ENCODE measurements around the gene EME1. TPM values are rescaled to one million over a fixed set of nuclear protein-coding genes. Genes with fewer than 3 reads are reported as not detected.
"Not testable (repeated sequence)": the region's sequence is repeated elsewhere in the genome, so short reads cannot be mapped to it uniquely, and the experiment has no call there.

The EME1 gene
- total RNA-seq, 6 donors from 2014 or later, result 0.30 to 12.1 (median 1.2) TPM; not detected in 2

- no peak overlapping the region for H3K4me3 ChIP-seq
- H3K27me3 ChIP-seq, result no peaks in the 10 kb centered on the region
- H3K4me1 ChIP-seq, result no peaks in the 10 kb centered on the region
- no peaks in the 10 kb centered on the region for H3K36me3 ChIP-seq
- DNase-seq (no peak), ATAC-seq (ENCODE audit: low FRiP score in 2 of 2) (no peak)
- TF ChIP-seq EP300 (IDR thresholded peaks at IDR 0.05) (no peak), POLR2AphosphoS5 (IDR thresholded peaks at IDR 0.05) (no peak), POLR2A (IDR thresholded peaks at IDR 0.05) (no peak), CTCF (IDR thresholded peaks at IDR 0.05) (no peak)
- H3K27ac ChIP-seq, result no peak overlapping the region
- no peaks in the 10 kb centered on the region for H3K9me3 ChIP-seq
- 83 to 84% methylated on average over 4 of the region's 4 CpGs for WGBS, 2 donors
Measured at GRCh38 chr17:50412188-50412732, 39.2 kb downstream of the EME1 start.

- Histone ChIP-seq H3K9me3 (no peaks in the 10 kb centered on the region), H3K27ac (no peak overlapping the region), H3K36me3 (no peaks in the 10 kb centered on the region), H3K27me3 (no peaks in the 10 kb centered on the region), H3K4me1 (no peaks in the 10 kb centered on the region), H3K4me3 (no peak overlapping the region)
- no peak for DNase-seq
- ATAC-seq (ENCODE audit: low FRiP score in 2 of 2), result no peak
- no peak for TF ChIP-seq CTCF (IDR thresholded peaks at IDR 0.05)
- TF ChIP-seq EP300 (IDR thresholded peaks at IDR 0.05), result no peak
- no peak for TF ChIP-seq POLR2A (IDR thresholded peaks at IDR 0.05)
- WGBS, 2 donors, result 72 to 74% methylated on average over 3 of the region's 3 CpGs
Measured at GRCh38 chr17:50414808-50415207, 41.8 kb downstream of the EME1 start.

- not testable (repeated sequence) for H3K27ac ChIP-seq; H3K9me3 ChIP-seq; DNase-seq; H3K36me3 ChIP-seq; H3K4me3 ChIP-seq; ATAC-seq (ENCODE audit: low FRiP score in 2 of 2); H3K27me3 ChIP-seq
- peaks cover 13 to 35% (median 15%) of the 10 kb centered on the region in 4 donors for H3K4me1 ChIP-seq
- 97 to 100% methylated on average over 4 to 10 of the region's 10 CpGs for WGBS, 2 donors
Measured at GRCh38 chr17:50419577-50419976, 46.5 kb downstream of the EME1 start.

- Histone ChIP-seq H3K4me1 (peaks cover 20 to 44% (median 25%) of the 10 kb centered on the region in 4 donors), H3K36me3 (no peaks in the 10 kb centered on the region), H3K27ac (peak overlapping the region in 3 of 4 donors; percentile 61 to 72 (median 68)), H3K27me3 (no peaks in the 10 kb centered on the region), H3K4me3 (no peak overlapping the region), H3K9me3 (no peaks in the 10 kb centered on the region)
- ATAC-seq (ENCODE audit: low FRiP score in 2 of 2) (peak in 1 of 2 donors; percentile 56), DNase-seq (no peak)
- no peak for TF ChIP-seq CTCF (IDR thresholded peaks at IDR 0.05)
- no peak for TF ChIP-seq POLR2AphosphoS5 (IDR thresholded peaks at IDR 0.05)
- no peak for TF ChIP-seq EP300 (IDR thresholded peaks at IDR 0.05)
- WGBS, 2 donors, result 86 to 87% methylated on average over 6 of the region's 6 CpGs
Measured at GRCh38 chr17:50420419-50421112, 47.5 kb downstream of the EME1 start.

GRCh38 chr17:50421308-50422051 lies 48.5 kb downstream of the EME1 start:
- 40 to 42% methylated on average over 3 of the region's 3 CpGs for WGBS, 2 donors
- Histone ChIP-seq H3K9me3 (no peaks in the 10 kb centered on the region), H3K27me3 (no peaks in the 10 kb centered on the region), H3K4me3 (peak overlapping the region in 2 of 4 donors; percentile 33 to 36), H3K27ac (peak overlapping the region; percentile 59 to 72 (median 64)), H3K36me3 (no peaks in the 10 kb centered on the region), H3K4me1 (peaks cover 22 to 51% (median 28%) of the 10 kb centered on the region in 4 donors)
- ATAC-seq (ENCODE audit: low FRiP score in 2 of 2), result no peak
- TF ChIP-seq EP300 (IDR thresholded peaks at IDR 0.05) (no peak), CTCF (IDR thresholded peaks at IDR 0.05) (no peak), POLR2AphosphoS5 (IDR thresholded peaks at IDR 0.05) (no peak), POLR2A (IDR thresholded peaks at IDR 0.05) (no peak)
- no peak for DNase-seq

All from upper lobe of left lung (tissue), 6 donors.